CD4-positive, alpha-beta T cell (primary cell): ENCODE data around the gene NDUFS6. TPM values are rescaled to one million over a fixed set of nuclear protein-coding genes. Genes with fewer than 3 reads are reported as not detected.

ENCODE experiments used
- ATAC-seq: fragments of 200-7000 bp; cut with Tn5 transposase; one replicate; pipeline ENCODE4 v1.10.0; 2022; ENCODE audit warnings: mild to moderate bottlenecking; ENCODE audit not compliant: poor library complexity
- CTCF ChIA-PET: fragments of 350-600 bp; sonication (Branson Sonifier 250); formaldehyde crosslinking; loops from one replicate; lab custom pipeline; 2021; ENCODE audit warnings: antibody characterized with exemption, inconsistent platforms; lab: Charles Lee
- POLR2A ChIA-PET: fragments of 350-600 bp; sonication (Branson Sonifier 250); formaldehyde crosslinking; loops from one replicate; lab custom pipeline; 2021; ENCODE audit warnings: antibody characterized with exemption, inconsistent platforms; lab: Charles Lee
- DNase-seq, 14 experiments: peaks; one replicate each; pipeline ENCODE4 v3.0.0-alpha.2; 2013 to 2020; ENCODE audit warnings: mixed read lengths in 2 of 14
- H3K27ac ChIP-seq, 2 donors: one replicate each; pipeline versions ENCODE4 v1.5.1 to v1.7.0; 2013; ENCODE audit warnings: low read length in 2 of 2, low read depth in 1 of 2, mild to moderate bottlenecking in 1 of 2
- H3K27me3 ChIP-seq, 2 experiments: 1 replicate in 1 of 2; 2 replicates in 1 of 2; pipeline versions ENCODE4 v1.6.1 to v1.7.0; 2013; ENCODE audit warnings: low read length in 2 of 2, control low read depth in 1 of 2, mild to moderate bottlenecking in 1 of 2, moderate library complexity in 1 of 2; ENCODE audit not compliant: insufficient read depth in 2 of 2, control insufficient read depth in 1 of 2
- H3K36me3 ChIP-seq: one replicate; pipeline ENCODE4 v1.6.1; 2013; ENCODE audit warnings: low read length, control low read depth; ENCODE audit not compliant: insufficient read depth
- H3K4me1 ChIP-seq: one replicate; pipeline ENCODE4 v1.6.1; 2013; ENCODE audit warnings: low read length, control low read depth; ENCODE audit not compliant: insufficient read depth
- H3K4me3 ChIP-seq: one replicate; pipeline ENCODE4 v1.5.1; 2013; ENCODE audit warnings: mild to moderate bottlenecking, low read length, moderate library complexity
- H3K9me3 ChIP-seq, 2 experiments: 1 replicate in 1 of 2; 2 replicates in 1 of 2; pipeline versions ENCODE4 v1.6.1 to v1.7.0; 2013; ENCODE audit warnings: low read length in 2 of 2, mild to moderate bottlenecking in 2 of 2, control low read depth in 1 of 2, moderate library complexity in 1 of 2; ENCODE audit not compliant: control insufficient read depth in 1 of 2, insufficient read depth in 1 of 2
- H3K27ac Mint-ChIP-seq: one replicate; pipeline ENCODE4 v1.8.0; 2020; ENCODE audit warnings: mixed read lengths
- H3K27me3 Mint-ChIP-seq: one replicate; pipeline ENCODE4 v1.8.0; 2021; ENCODE audit warnings: mixed read lengths
- H3K36me3 Mint-ChIP-seq: one replicate; pipeline ENCODE4 v1.8.0; 2021; ENCODE audit warnings: low read depth, mixed read lengths
- H3K4me1 Mint-ChIP-seq: one replicate; pipeline ENCODE4 v1.8.0; 2021; ENCODE audit warnings: low read depth, mixed read lengths
- H3K4me3 Mint-ChIP-seq: one replicate; pipeline ENCODE4 v1.8.0; 2020; ENCODE audit warnings: mild to moderate bottlenecking, mixed read lengths
- H3K9me3 Mint-ChIP-seq: one replicate; pipeline ENCODE4 v1.8.0; 2020; ENCODE audit warnings: mixed read lengths
- intact Hi-C, 2 experiments: fragments of 100-400 bp; cut with DNase I in 1 of 2; cut with micrococcal nuclease in 1 of 2; formaldehyde crosslinking; loops; one replicate each; pipeline versions ENCODE4 v1.15.1 to v1.9.0; 2023 to 2025; cut with DNase I, micrococcal nuclease
- total RNA-seq, 174 experiments: library from RNA in 2 of 174; stranded (reverse) in 2 of 174; gene quantifications; one replicate each; pipeline ENCODE4 v1.2.3 and lab custom pipeline; 2021 to 2026
- TF ChIP-seq, protein P1 (sequence below): fragments of 200-600 bp; IDR thresholded peaks from one replicate; pipeline ENCODE4 v1.8.0; 2022; ENCODE audit warnings: antibody characterized with exemption, mild to moderate bottlenecking

NDUFS6 gene
- total RNA-seq, 2 experiments from 2014 or later: 13.1 to 17.5 TPM

DNA sequence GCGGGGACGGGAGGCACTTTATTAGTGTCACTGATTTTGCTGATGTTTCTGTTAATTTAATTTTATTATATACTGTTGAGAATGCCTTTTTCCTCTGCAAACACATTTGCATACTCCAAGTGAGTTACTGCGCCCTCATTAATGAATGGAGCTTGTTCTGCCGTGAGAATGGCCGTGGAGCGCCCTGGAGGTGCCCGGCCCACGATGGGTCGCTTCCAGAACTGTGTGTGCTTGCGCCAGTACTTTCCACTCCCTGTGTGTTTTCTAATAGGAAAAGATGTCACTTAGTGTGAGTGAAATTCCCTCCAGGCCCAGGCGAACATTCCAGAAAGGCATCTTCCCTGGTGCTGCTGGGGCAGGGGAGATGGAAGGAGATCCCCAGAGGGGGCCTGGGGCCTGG is 30.1 kb downstream of the NDUFS6 start:
- Mint-ChIP-seq H3K4me3 (no peak overlapping the region), H3K27me3 (peaks cover 15% of the 10 kb centered on the region), H3K4me1 (no peaks in the 10 kb centered on the region), H3K36me3 (no peaks in the 10 kb centered on the region), H3K9me3 (no peaks in the 10 kb centered on the region), H3K27ac (no peak overlapping the region)
- Histone ChIP-seq H3K4me1 (peaks cover 6% of the 10 kb centered on the region), H3K27me3 (no peaks in the 10 kb centered on the region), H3K36me3 (no peaks in the 10 kb centered on the region), H3K27ac (no peak overlapping the region), H3K9me3 (no peaks in the 10 kb centered on the region), H3K4me3 (no peak overlapping the region)
- CTCF ChIA-PET: no interaction called here
- POLR2A ChIA-PET: no interaction called here
- no peak for DNase-seq
- TF ChIP-seq, protein P1, sequence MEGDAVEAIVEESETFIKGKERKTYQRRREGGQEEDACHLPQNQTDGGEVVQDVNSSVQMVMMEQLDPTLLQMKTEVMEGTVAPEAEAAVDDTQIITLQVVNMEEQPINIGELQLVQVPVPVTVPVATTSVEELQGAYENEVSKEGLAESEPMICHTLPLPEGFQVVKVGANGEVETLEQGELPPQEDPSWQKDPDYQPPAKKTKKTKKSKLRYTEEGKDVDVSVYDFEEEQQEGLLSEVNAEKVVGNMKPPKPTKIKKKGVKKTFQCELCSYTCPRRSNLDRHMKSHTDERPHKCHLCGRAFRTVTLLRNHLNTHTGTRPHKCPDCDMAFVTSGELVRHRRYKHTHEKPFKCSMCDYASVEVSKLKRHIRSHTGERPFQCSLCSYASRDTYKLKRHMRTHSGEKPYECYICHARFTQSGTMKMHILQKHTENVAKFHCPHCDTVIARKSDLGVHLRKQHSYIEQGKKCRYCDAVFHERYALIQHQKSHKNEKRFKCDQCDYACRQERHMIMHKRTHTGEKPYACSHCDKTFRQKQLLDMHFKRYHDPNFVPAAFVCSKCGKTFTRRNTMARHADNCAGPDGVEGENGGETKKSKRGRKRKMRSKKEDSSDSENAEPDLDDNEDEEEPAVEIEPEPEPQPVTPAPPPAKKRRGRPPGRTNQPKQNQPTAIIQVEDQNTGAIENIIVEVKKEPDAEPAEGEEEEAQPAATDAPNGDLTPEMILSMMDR: no peak
- no peak for ATAC-seq
- intact Hi-C loops: no loop called here

DNA sequence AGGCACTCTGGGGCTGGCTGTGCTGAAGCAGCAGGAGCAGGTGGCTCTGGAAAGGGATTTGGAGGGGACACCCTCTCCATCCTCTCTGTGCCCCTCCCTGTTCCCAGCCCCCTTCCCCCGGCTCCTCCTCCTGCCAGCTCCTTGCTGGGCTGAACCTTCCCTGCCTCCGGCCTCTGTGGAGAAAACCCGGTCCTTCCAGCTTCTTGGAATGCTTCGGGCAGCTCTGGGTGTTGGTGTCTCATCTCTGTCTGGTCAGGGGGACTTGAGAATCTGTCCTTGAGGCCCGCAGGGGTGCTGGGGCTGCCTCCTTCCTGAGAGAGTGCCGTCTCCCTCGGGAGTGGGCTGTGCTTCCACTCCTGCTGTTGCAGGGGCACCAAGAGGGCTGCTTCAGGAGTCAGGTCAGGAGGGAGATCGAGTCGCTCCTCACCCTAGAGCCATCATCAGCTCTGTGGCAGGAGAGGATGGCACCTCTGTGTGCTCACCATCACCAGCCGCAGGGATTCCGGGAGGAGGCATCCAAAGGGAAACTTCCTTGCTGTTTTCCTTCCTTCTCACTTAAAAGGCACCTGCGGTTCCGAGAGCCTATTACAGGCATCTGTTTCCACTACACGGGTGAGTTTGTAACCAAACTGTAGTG is 30.6 kb downstream of the NDUFS6 start:
- DNase-seq (no peak), ATAC-seq (no peak)
- H3K27ac ChIP-seq: no peak overlapping the region
- POLR2A ChIA-PET: no interaction called here
- H3K4me1 Mint-ChIP-seq: no peaks in the 10 kb centered on the region
- no peak overlapping the region for H3K27ac Mint-ChIP-seq
- no peak overlapping the region for H3K4me3 Mint-ChIP-seq
- no peaks in the 10 kb centered on the region for H3K27me3 ChIP-seq
- CTCF ChIA-PET: no interaction called here
- intact Hi-C loops: no loop called here
- no peak overlapping the region for H3K4me3 ChIP-seq
- H3K36me3 Mint-ChIP-seq: no peaks in the 10 kb centered on the region
- H3K36me3 ChIP-seq: no peaks in the 10 kb centered on the region
- TF ChIP-seq, protein P1: no peak
- peaks cover 15% of the 10 kb centered on the region for H3K27me3 Mint-ChIP-seq
- peaks cover 6% of the 10 kb centered on the region for H3K4me1 ChIP-seq
- no peaks in the 10 kb centered on the region for H3K9me3 Mint-ChIP-seq
- H3K9me3 ChIP-seq: no peaks in the 10 kb centered on the region

DNA sequence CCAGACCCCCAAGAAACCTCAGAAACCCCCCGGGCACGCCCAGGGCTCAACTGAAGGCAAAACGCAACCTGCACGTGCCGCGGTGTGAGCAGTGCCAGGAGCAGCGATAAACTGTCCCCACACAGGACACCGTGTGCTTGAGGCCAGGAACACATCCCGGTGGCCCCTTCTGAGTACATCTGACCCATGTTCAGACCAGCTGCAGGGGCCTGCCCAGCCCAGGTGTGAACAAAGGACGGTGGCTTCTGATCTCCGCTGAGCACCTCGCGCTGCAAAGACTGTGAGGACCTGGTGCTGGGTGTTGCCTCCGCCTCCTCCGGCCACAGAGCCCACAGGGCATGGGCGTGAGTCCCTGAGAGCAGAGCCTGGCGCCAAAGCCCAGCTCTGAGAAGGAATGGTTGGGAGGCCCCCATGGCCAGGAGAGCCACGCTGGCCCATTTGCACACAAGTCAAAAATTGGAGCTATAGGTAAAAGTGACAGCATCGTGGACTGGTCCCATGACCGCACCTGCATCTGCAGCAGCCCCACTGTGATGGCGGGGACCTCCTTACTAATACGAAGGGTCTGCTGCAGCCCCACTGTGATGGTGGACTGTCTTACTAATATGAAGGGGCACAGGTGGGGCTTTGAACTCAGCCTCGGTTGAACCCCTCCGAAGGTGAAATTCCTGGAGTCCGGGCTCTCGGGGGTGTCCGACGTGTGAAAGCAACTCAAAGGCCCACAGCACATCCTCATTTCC is 31.5 kb downstream of the NDUFS6 start:
- Histone ChIP-seq H3K27me3 (no peaks in the 10 kb centered on the region), H3K9me3 (peaks cover 0 to under 1% of the 10 kb centered on the region in 2 experiments), H3K4me3 (no peak overlapping the region), H3K27ac (no peak overlapping the region), H3K4me1 (peaks cover 6% of the 10 kb centered on the region), H3K36me3 (no peaks in the 10 kb centered on the region)
- Mint-ChIP-seq H3K9me3 (no peaks in the 10 kb centered on the region), H3K36me3 (no peaks in the 10 kb centered on the region), H3K4me1 (no peaks in the 10 kb centered on the region), H3K4me3 (no peak overlapping the region), H3K27ac (no peak overlapping the region), H3K27me3 (peaks cover 15% of the 10 kb centered on the region)
- ChIA-PET CTCF (no interaction called here), POLR2A (no interaction called here)
- TF ChIP-seq, protein P1: no peak
- intact Hi-C loops: no loop called here
- no peak for ATAC-seq
- DNase-seq: no peak
